ENCODE data around the gene SUGP2.
"Not testable (repeated sequence)": the region's sequence is repeated elsewhere in the genome, so short reads cannot be mapped to it uniquely, and the experiment has no call there.

Gene SUGP2

DNA sequence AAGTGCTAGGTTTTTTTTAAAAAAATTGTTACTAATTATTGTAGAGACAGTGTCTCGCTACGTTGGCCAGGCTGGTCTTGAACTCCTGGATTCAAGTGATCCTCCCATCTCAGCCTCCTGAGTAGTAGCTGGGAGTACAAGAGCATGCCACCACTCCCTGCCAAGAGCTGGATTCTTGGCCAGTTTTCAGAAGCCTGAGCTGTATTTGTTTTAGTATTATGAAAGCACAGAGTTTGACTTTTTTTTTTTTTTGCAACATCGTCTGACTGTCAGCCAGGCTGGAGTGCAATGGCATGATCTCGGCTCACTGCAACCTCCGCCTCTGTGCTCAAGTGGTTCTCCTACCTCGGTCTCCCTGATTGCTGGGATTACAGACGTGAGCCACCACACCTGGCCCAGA, 7.1 kb upstream of the SUGP2 start:
- in situ Hi-C loops (cut with HindIII; ENCODE audit: low pct_unique_long_range_greater_than_20kb, low sequenced_read_pairs): no loop called here
- peak in 1 of 2 experiments; percentile 74 for DNase-seq (ENCODE audit: low read depth in 1 of 2, low spot score in 1 of 2)
- TF ChIP-seq JUND (IDR thresholded peaks at IDR 0.05; ENCODE audit: low read depth): no peak

- DNase-seq (ENCODE audit: low read depth in 1 of 2, low spot score in 1 of 2): no peak
- in situ Hi-C loops (cut with HindIII; ENCODE audit: low pct_unique_long_range_greater_than_20kb, low sequenced_read_pairs): no loop called here
- no peak for TF ChIP-seq JUND (IDR thresholded peaks at IDR 0.05; ENCODE audit: low read depth)
These were observed 6.6 kb upstream of the SUGP2 start for GRCh38 chr19:19039901-19040300.

DNA sequence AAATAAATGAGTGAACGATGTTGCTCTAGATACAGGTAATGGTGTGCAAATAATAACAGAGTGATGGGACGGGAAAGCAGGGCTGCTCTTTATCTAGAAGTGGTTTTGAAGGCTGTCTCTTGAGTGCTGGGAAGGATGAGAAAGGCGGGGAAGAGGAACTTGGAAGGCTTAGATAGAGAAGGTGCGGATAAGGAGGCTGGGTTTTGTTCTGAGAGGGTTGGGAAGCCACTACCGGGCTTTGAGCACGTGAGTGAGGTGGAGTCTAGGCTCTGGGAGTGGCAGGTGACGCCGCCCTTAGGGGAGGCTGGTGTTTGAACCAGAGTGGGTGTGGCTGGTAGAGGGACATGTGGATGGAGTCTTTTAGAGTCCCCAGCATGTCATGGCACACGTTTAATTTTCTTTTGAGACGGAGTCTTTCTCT, 897 bp upstream of the SUGP2 start:
- in situ Hi-C loops (cut with HindIII; ENCODE audit: low pct_unique_long_range_greater_than_20kb, low sequenced_read_pairs): no loop called here

GRCh38 chr19:19033176-19033425, 216 bp downstream of the SUGP2 start:
- in situ Hi-C loops (cut with HindIII; ENCODE audit: low pct_unique_long_range_greater_than_20kb, low sequenced_read_pairs): no loop called here
- TF ChIP-seq JUND (IDR thresholded peaks at IDR 0.05; ENCODE audit: low read depth): no peak
- DNase-seq (ENCODE audit: low read depth in 1 of 2, low spot score in 1 of 2): no peak

More for the DNA sequence above, 897 bp upstream of the SUGP2 start:
- TF ChIP-seq JUND (IDR thresholded peaks at IDR 0.05; ENCODE audit: low read depth): no peak
- DNase-seq (ENCODE audit: low read depth in 1 of 2, low spot score in 1 of 2): peak; percentile 77 to 87

DNA sequence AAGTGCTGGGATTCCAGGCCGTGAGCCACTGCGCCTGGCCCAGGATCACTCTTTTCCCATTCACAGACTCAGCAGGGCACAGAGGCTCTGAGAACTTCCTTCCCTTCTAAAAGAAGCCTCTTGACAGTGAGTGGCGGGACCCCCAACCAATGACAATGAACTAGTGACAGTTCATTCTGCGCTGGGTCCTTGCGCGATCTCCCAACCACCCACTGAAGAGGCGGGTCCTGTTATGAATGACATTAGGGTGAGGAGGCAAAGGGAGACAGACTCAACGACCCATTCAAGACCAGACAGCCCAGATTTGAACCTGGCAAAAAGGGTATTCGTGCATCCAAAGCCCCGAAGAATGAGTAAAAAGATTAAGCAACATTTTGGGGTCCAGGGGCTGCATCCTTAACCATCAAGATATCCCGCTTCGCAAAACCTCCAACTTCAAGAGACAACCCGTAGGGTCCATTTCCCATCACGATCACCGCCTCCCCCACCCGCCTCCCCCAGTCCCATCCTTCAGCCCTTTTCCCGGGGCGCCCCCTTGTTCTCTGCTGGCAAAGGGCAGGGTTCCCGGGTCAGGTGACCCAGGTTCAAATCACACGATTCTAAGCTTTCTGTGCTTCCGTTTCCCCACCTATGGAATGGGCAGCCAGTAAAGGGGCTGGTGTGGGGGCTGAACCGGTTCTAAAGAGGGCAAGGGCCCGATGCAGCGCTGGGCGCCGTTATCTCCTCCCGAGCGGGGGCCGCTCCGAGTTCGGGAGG, 719 bp downstream of the SUGP2 start:
- DNase-seq (ENCODE audit: low read depth in 1 of 2, low spot score in 1 of 2): peak; percentile 41 to 79
- in situ Hi-C loops (cut with HindIII; ENCODE audit: low pct_unique_long_range_greater_than_20kb, low sequenced_read_pairs): no loop called here
- no peak for TF ChIP-seq JUND (IDR thresholded peaks at IDR 0.05; ENCODE audit: low read depth)

DNA sequence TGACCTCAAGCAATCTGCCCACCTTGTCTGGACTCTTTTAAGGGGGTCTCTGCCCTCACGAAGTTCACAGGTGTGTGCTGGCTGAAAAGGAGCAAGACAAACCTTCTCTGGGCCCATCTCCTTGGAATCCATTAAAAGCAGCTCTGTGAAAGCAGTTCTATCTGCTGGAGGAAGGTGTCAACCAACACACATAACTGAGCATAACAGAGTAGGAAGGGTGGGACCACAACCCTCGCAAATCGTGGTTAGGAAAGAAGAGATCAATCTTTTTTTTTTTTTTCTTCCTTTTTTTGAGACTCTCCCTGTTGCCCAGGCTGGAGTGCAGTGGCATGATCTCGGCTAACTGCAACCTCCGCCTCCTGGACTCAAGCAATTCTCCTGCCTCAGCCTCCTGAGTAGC, 1.4 kb downstream of the SUGP2 start:
- no peak for DNase-seq (ENCODE audit: low read depth in 1 of 2, low spot score in 1 of 2)
- no peak for TF ChIP-seq JUND (IDR thresholded peaks at IDR 0.05; ENCODE audit: low read depth)
- in situ Hi-C loops (cut with HindIII; ENCODE audit: low pct_unique_long_range_greater_than_20kb, low sequenced_read_pairs): no loop called here

DNA sequence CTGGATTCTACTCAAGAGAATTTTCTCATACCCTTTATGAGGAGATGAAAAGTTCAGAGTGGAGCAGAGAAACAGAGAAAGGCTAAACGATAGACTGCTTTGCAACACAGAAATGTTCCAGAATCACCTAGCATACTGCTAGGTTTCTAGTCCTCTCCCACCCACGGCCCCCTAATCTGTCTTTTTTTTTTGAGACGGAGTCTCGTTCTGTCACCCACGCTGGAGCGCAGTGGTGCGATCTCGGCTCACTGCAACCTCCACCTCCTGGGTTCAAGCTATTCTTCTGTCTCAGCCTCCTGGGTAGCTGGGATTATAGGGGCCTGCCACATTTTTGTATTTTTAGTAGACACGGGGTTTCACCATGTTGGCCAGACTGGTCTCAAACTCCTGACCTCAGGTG, 4.8 kb downstream of the SUGP2 start:
- no peak for DNase-seq (ENCODE audit: low read depth in 1 of 2, low spot score in 1 of 2)
- in situ Hi-C loops (cut with HindIII; ENCODE audit: low pct_unique_long_range_greater_than_20kb, low sequenced_read_pairs): no loop called here
- no peak for TF ChIP-seq JUND (IDR thresholded peaks at IDR 0.05; ENCODE audit: low read depth)

- in situ Hi-C loops (cut with HindIII; ENCODE audit: low pct_unique_long_range_greater_than_20kb, low sequenced_read_pairs): no loop called here
- no peak for TF ChIP-seq JUND (IDR thresholded peaks at IDR 0.05; ENCODE audit: low read depth)
- no peak for DNase-seq (ENCODE audit: low read depth in 1 of 2, low spot score in 1 of 2)
These were observed 6.1 kb downstream of the SUGP2 start for GRCh38 chr19:19027228-19027627.

DNA sequence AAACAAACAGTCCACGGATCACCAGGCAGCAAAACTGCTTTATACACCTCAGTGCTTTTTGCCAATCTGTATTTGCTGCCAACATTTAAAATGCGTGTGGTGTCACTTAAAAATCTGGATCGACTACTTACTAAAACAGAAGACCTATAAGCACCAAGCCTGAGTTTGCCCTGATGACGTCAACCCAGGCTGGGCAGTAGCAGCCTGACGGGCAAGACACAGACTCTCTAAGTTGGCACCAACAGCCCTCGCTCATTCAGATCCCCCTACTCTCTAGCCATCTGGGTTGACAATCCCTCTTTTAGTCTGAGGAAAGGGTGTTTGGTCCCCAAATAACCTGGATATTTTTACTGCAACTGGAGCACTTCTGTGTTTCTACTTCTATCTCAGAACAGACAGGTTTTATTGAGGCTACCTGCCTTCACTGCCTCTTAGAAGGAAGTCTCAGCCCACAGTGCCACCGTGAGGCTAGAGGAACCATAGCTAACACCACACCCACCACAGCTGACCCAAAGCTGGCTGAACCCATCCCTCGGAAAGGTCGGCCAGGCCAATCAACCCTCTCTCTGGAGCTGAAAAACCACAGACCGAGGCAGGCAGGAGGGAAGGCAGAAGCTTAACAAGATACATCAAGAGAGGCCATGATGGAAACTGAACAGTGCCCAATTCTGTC, 6.9 kb downstream of the SUGP2 start:
- no peak for TF ChIP-seq JUND (IDR thresholded peaks at IDR 0.05; ENCODE audit: low read depth)
- in situ Hi-C loops (cut with HindIII; ENCODE audit: low pct_unique_long_range_greater_than_20kb, low sequenced_read_pairs): no loop called here
- DNase-seq (ENCODE audit: low read depth in 1 of 2, low spot score in 1 of 2): peak in 1 of 2 experiments; percentile 13

GRCh38 chr19:19025861-19026260, 7.5 kb downstream of the SUGP2 start:
- DNase-seq (ENCODE audit: low read depth in 1 of 2, low spot score in 1 of 2): no peak
- no peak for TF ChIP-seq JUND (IDR thresholded peaks at IDR 0.05; ENCODE audit: low read depth)
- in situ Hi-C loops (cut with HindIII; ENCODE audit: low pct_unique_long_range_greater_than_20kb, low sequenced_read_pairs): no loop called here

GRCh38 chr19:19023376-19023775, 9.9 kb downstream of the SUGP2 start:
- DNase-seq (ENCODE audit: low read depth in 1 of 2, low spot score in 1 of 2); in situ Hi-C loops (cut with HindIII; ENCODE audit: low pct_unique_long_range_greater_than_20kb, low sequenced_read_pairs): not testable (repeated sequence)

- no peak for DNase-seq (ENCODE audit: low read depth in 1 of 2, low spot score in 1 of 2)
- no peak for TF ChIP-seq JUND (IDR thresholded peaks at IDR 0.05; ENCODE audit: low read depth)
- in situ Hi-C loops (cut with HindIII; ENCODE audit: low pct_unique_long_range_greater_than_20kb, low sequenced_read_pairs): no loop called here
These were observed 10.8 kb downstream of the SUGP2 start for GRCh38 chr19:19022380-19022961.

DNA sequence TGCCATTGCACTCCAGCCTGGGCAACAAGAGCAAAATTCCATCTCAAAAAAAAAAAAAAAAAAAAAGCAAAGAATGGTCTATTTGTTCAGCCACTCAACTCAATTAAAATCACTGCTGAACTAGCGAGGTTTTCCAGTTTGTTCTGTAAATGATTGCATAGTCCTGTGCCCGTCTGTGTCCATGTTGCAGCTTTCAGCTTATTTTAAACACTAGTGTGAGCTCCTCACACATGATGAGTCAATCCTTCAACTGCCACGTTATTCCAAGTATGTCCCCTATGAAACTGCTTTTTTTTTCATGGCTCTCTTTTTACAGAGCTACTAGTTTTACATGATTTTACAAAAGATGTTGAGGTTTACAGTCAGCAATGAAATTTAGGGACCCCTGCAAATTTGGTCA, 12.2 kb downstream of the SUGP2 start:
- TF ChIP-seq JUND (IDR thresholded peaks at IDR 0.05; ENCODE audit: low read depth): no peak
- no peak for DNase-seq (ENCODE audit: low read depth in 1 of 2, low spot score in 1 of 2)
- in situ Hi-C loops (cut with HindIII; ENCODE audit: low pct_unique_long_range_greater_than_20kb, low sequenced_read_pairs): no loop called here

Data from T47D (cell line).